ENCODE results near the gene PLEKHA8.
"Not testable (repeated sequence)": the region's sequence is repeated elsewhere in the genome, so short reads cannot be mapped to it uniquely, and the experiment has no call there.

PLEKHA8 gene

GRCh38 chr7:30041526-30042269 is 13.5 kb downstream of the PLEKHA8 start:
- H3K4me3 ChIP-seq (ENCODE audit: low read length): no peak overlapping the region
- H3K27me3 ChIP-seq (ENCODE audit: control insufficient read depth, insufficient read depth, low read length): no peaks in the 10 kb centered on the region
- no peak overlapping the region for H3K9ac ChIP-seq (ENCODE audit: low read depth, low read length)
- H3K36me3 ChIP-seq (ENCODE audit: insufficient read depth, low read length): peaks cover 7% of the 10 kb centered on the region
- no peak overlapping the region for H3K4me2 ChIP-seq (ENCODE audit: low read length)
- H3K9me3 ChIP-seq (replicated peaks; ENCODE audit: low read length): no peaks in the 10 kb centered on the region
- H3K4me1 ChIP-seq (ENCODE audit: control insufficient read depth, insufficient read depth, low read length): no peaks in the 10 kb centered on the region

DNA sequence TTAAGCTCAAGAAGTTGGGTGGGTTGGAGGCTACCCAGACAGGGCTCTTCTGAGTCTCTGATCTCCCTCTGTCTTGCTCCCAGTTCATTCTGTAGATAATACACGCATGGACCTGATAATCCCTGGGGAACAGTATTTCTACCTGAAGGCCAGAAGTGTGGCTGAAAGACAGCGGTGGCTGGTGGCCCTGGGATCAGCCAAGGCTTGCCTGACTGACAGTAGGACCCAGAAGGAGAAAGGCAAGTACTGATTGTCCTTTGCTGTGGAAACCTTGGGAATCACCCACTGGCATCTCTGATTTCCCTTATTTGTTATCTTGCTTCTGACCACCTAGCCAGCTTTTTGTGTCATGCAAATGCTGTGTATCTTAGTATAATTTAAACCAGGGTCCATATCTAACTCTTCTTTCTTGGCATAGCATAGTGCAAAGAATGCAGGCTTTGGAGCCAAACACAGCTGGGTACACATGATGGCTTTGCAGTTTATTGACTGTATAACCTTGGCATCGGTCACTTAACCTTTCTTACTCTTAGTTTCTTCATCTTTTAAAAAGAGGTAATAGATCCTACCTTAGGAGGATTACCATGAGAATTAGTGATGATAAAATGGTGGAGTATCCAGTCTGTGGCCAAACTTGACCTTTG is 18.0 kb downstream of the PLEKHA8 start:
- Histone ChIP-seq H3K9me3 (replicated peaks; ENCODE audit: low read length) (no peaks in the 10 kb centered on the region), H3K9ac (ENCODE audit: low read depth, low read length) (no peak overlapping the region), H3K27me3 (ENCODE audit: control insufficient read depth, insufficient read depth, low read length) (no peaks in the 10 kb centered on the region), H3K4me1 (ENCODE audit: control insufficient read depth, insufficient read depth, low read length) (no peaks in the 10 kb centered on the region), H3K4me3 (ENCODE audit: low read length) (no peak overlapping the region), H3K4me2 (ENCODE audit: low read length) (no peak overlapping the region), H3K36me3 (ENCODE audit: insufficient read depth, low read length) (peaks cover 14% of the 10 kb centered on the region)

- no peak overlapping the region for H3K4me2 ChIP-seq (ENCODE audit: low read length)
- no peak overlapping the region for H3K9ac ChIP-seq (ENCODE audit: low read depth, low read length)
- H3K4me1 ChIP-seq (ENCODE audit: control insufficient read depth, insufficient read depth, low read length): no peaks in the 10 kb centered on the region
- no peak overlapping the region for H3K4me3 ChIP-seq (ENCODE audit: low read length)
- no peaks in the 10 kb centered on the region for H3K27me3 ChIP-seq (ENCODE audit: control insufficient read depth, insufficient read depth, low read length)
- no peaks in the 10 kb centered on the region for H3K9me3 ChIP-seq (replicated peaks; ENCODE audit: low read length)
- peaks cover 17% of the 10 kb centered on the region for H3K36me3 ChIP-seq (ENCODE audit: insufficient read depth, low read length)
These were observed 18.9 kb downstream of the PLEKHA8 start for GRCh38 chr7:30047124-30047523.

- Histone ChIP-seq H3K4me3 (ENCODE audit: low read length) (no peak overlapping the region), H3K9ac (ENCODE audit: low read depth, low read length) (no peak overlapping the region), H3K36me3 (ENCODE audit: insufficient read depth, low read length) (peaks cover 24% of the 10 kb centered on the region), H3K9me3 (replicated peaks; ENCODE audit: low read length) (no peaks in the 10 kb centered on the region), H3K4me1 (ENCODE audit: control insufficient read depth, insufficient read depth, low read length) (no peaks in the 10 kb centered on the region), H3K4me2 (ENCODE audit: low read length) (no peak overlapping the region), H3K27me3 (ENCODE audit: control insufficient read depth, insufficient read depth, low read length) (no peaks in the 10 kb centered on the region)
These were observed 20.4 kb downstream of the PLEKHA8 start for GRCh38 chr7:30048582-30048981.

GRCh38 chr7:30049173-30049572 is 21.0 kb downstream of the PLEKHA8 start:
- Histone ChIP-seq H3K27me3 (ENCODE audit: control insufficient read depth, insufficient read depth, low read length) (no peaks in the 10 kb centered on the region), H3K4me2 (ENCODE audit: low read length) (no peak overlapping the region), H3K9ac (ENCODE audit: low read depth, low read length) (no peak overlapping the region), H3K9me3 (replicated peaks; ENCODE audit: low read length) (no peaks in the 10 kb centered on the region), H3K36me3 (ENCODE audit: insufficient read depth, low read length) (peaks cover 24% of the 10 kb centered on the region), H3K4me1 (ENCODE audit: control insufficient read depth, insufficient read depth, low read length) (no peaks in the 10 kb centered on the region), H3K4me3 (ENCODE audit: low read length) (no peak overlapping the region)

DNA sequence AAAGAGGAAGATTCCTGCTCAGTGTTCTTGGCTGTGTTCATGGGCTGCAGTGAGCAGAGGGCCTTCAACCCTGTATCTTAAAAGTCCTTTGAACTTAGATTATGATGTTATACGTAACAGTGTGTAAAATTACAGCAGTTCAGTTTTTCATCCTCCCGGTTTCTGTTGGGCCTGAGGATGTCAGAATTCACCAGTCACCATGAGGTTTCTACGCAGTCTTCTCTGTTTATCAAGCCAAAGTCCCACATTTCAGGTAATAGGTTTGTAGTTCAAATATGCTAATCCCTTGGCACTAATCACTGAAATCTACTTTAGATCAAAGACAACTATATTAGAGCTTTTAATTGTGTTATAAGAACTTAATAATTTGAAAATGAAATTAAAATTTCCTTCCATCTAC is 24.9 kb downstream of the PLEKHA8 start:
- Histone ChIP-seq H3K4me3 (ENCODE audit: low read length) (no peak overlapping the region), H3K27me3 (ENCODE audit: control insufficient read depth, insufficient read depth, low read length) (no peaks in the 10 kb centered on the region), H3K9me3 (replicated peaks; ENCODE audit: low read length) (no peaks in the 10 kb centered on the region), H3K9ac (ENCODE audit: low read depth, low read length) (no peak overlapping the region), H3K36me3 (ENCODE audit: insufficient read depth, low read length) (peaks cover 22% of the 10 kb centered on the region), H3K4me2 (ENCODE audit: low read length) (no peak overlapping the region), H3K4me1 (ENCODE audit: control insufficient read depth, insufficient read depth, low read length) (no peaks in the 10 kb centered on the region)

- H3K36me3 ChIP-seq (ENCODE audit: insufficient read depth, low read length): peaks cover 17% of the 10 kb centered on the region
- no peak overlapping the region for H3K4me2 ChIP-seq (ENCODE audit: low read length)
- no peak overlapping the region for H3K9ac ChIP-seq (ENCODE audit: low read depth, low read length)
- no peak overlapping the region for H3K4me3 ChIP-seq (ENCODE audit: low read length)
- H3K27me3 ChIP-seq (ENCODE audit: control insufficient read depth, insufficient read depth, low read length): no peaks in the 10 kb centered on the region
- H3K4me1 ChIP-seq (ENCODE audit: control insufficient read depth, insufficient read depth, low read length): no peaks in the 10 kb centered on the region
- H3K9me3 ChIP-seq (replicated peaks; ENCODE audit: low read length): no peaks in the 10 kb centered on the region
These were observed 29.5 kb downstream of the PLEKHA8 start for GRCh38 chr7:30057741-30058140.

DNA sequence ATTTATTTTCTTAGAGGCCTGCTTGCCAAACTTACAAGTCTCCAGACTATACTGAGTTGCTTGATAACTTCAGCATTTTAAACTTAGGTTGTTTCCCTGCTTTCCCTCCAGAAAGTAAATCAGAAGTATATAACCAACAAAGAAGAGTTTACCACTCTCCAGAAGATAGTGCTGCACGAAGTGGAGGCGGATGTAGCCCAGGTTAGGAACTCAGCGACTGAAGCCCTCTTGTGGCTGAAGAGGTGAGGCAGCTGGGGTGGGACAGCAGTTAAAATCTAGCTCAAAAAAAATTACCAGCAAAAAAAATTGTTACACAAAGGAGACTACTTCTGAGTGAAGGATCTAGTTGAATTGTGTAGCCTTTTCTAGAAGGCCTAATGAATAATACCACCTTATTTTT is 33.6 kb downstream of the PLEKHA8 start:
- H3K4me3 ChIP-seq (ENCODE audit: low read length); H3K9me3 ChIP-seq (replicated peaks; ENCODE audit: low read length); H3K4me1 ChIP-seq (ENCODE audit: control insufficient read depth, insufficient read depth, low read length); H3K4me2 ChIP-seq (ENCODE audit: low read length); H3K27me3 ChIP-seq (ENCODE audit: control insufficient read depth, insufficient read depth, low read length); H3K9ac ChIP-seq (ENCODE audit: low read depth, low read length); H3K36me3 ChIP-seq (ENCODE audit: insufficient read depth, low read length): not testable (repeated sequence)

- H3K4me2 ChIP-seq (ENCODE audit: low read length): no peak overlapping the region
These were observed 34.4 kb downstream of the PLEKHA8 start for GRCh38 chr7:30062587-30062986.

DNA sequence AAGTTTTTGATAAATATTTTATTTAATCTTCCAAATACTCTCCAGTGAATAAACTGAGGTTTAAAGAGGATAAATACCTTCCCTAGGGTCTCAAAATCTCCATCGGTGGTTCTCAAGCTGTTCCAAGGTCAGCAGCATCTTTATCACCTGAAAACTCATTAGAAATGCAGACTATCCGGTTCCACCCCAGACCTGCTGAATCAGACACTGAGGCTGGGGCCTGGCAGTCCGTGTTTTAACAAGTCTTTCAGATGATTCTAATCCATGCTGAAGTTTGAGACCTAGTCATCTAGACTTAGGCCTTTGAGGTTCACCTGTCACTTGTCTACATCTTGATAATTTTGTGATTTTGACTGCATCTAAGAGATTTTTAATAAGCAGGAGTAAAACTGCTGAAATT is 37.5 kb downstream of the PLEKHA8 start:
- peaks cover 2% of the 10 kb centered on the region for H3K36me3 ChIP-seq (ENCODE audit: insufficient read depth, low read length)
- no peak overlapping the region for H3K4me3 ChIP-seq (ENCODE audit: low read length)
- no peak overlapping the region for H3K9ac ChIP-seq (ENCODE audit: low read depth, low read length)
- no peak overlapping the region for H3K4me2 ChIP-seq (ENCODE audit: low read length)
- peaks cover 11% of the 10 kb centered on the region for H3K4me1 ChIP-seq (ENCODE audit: control insufficient read depth, insufficient read depth, low read length)
- H3K27me3 ChIP-seq (ENCODE audit: control insufficient read depth, insufficient read depth, low read length): no peaks in the 10 kb centered on the region
- H3K9me3 ChIP-seq (replicated peaks; ENCODE audit: low read length): no peaks in the 10 kb centered on the region

More at GRCh38 chr7:30062587-30062986, 34.4 kb downstream of the PLEKHA8 start:
- peaks cover under 1% of the 10 kb centered on the region for H3K4me1 ChIP-seq (ENCODE audit: control insufficient read depth, insufficient read depth, low read length)
- peaks cover 6% of the 10 kb centered on the region for H3K36me3 ChIP-seq (ENCODE audit: insufficient read depth, low read length)
- H3K9me3 ChIP-seq (replicated peaks; ENCODE audit: low read length): no peaks in the 10 kb centered on the region
- H3K27me3 ChIP-seq (ENCODE audit: control insufficient read depth, insufficient read depth, low read length): no peaks in the 10 kb centered on the region
- no peak overlapping the region for H3K9ac ChIP-seq (ENCODE audit: low read depth, low read length)
- H3K4me3 ChIP-seq (ENCODE audit: low read length): no peak overlapping the region

DNA sequence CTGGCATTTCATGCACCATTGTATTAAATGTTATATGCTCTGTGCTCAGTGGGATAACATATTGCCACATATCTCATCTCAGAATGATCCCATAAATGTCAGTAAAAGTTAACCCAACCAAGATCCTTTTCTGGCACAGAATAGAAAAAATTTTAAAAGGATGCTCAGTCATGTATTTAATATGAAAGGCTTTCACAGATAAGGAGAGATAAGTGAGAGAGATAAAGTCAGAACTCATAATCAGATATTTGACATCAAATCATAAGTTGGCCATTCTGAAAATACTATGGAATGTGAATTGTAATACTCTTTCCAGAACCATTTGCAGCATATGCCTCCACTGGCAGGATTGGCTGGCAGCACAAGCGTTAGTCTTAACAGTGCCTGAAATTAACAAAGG is 38.5 kb downstream of the PLEKHA8 start:
- Histone ChIP-seq H3K27me3 (ENCODE audit: control insufficient read depth, insufficient read depth, low read length) (no peaks in the 10 kb centered on the region), H3K4me3 (ENCODE audit: low read length) (no peak overlapping the region), H3K4me1 (ENCODE audit: control insufficient read depth, insufficient read depth, low read length) (peaks cover 11% of the 10 kb centered on the region), H3K4me2 (ENCODE audit: low read length) (no peak overlapping the region), H3K36me3 (ENCODE audit: insufficient read depth, low read length) (peaks cover 2% of the 10 kb centered on the region), H3K9ac (ENCODE audit: low read depth, low read length) (no peak overlapping the region), H3K9me3 (replicated peaks; ENCODE audit: low read length) (no peaks in the 10 kb centered on the region)

DNA sequence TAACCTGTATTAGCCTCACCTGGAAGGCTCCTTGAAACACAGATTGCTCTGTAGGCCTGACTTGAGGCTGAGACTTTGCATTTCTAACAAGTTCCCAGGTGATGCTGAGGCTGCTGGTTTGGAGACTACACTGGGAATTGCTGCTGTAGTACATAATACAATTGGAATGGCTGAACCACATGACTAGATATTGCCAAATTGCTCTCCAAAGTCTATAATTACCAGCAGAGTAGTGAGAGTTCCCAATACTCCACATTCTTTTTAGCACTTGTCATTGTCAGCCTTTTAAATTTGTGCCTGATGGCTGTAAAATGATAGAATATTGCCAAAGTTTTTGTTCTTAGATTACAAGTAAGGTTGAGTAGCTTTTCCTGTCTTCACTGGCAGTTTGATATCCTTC is 39.9 kb downstream of the PLEKHA8 start:
- Histone ChIP-seq H3K27me3 (ENCODE audit: control insufficient read depth, insufficient read depth, low read length) (no peaks in the 10 kb centered on the region), H3K9ac (ENCODE audit: low read depth, low read length) (peak overlapping the region; percentile 32), H3K4me2 (ENCODE audit: low read length) (no peak overlapping the region), H3K4me3 (ENCODE audit: low read length) (no peak overlapping the region), H3K36me3 (ENCODE audit: insufficient read depth, low read length) (no peaks in the 10 kb centered on the region), H3K9me3 (replicated peaks; ENCODE audit: low read length) (no peaks in the 10 kb centered on the region), H3K4me1 (ENCODE audit: control insufficient read depth, insufficient read depth, low read length) (peaks cover 11% of the 10 kb centered on the region)

All from skeletal muscle satellite cell (primary cell).